Breast epithelium (tissue), 3 donors: Measurements from ENCODE around the gene MANBA.

Experiments used
- POLR2A ChIP-seq: fragments of 450-650 bp; IDR thresholded peaks from one replicate; pipeline ENCODE4 v1.6.1; 2016; ENCODE audit warnings: antibody characterized with exemption, mild to moderate bottlenecking, moderate library complexity
- POLR2AphosphoS5 ChIP-seq, 3 donors: sonication (generic); formaldehyde crosslinking; IDR thresholded peaks; one replicate each; pipeline ENCODE4 v1.6.1; 2017; ENCODE audit warnings: antibody characterized with exemption in 3 of 3
- TF ChIP-seq, protein P1 (sequence below), 3 donors: fragments of 450-650 bp; IDR thresholded peaks; one replicate each; pipeline ENCODE4 v1.5.1; 2016 to 2017; ENCODE audit warnings: antibody characterized with exemption in 3 of 3, mild to moderate bottlenecking in 3 of 3, moderate library complexity in 3 of 3

GRCh38 chr4:102761906-102762305 lies 1.1 kb upstream of the MANBA start:
- TF ChIP-seq, protein P1, sequence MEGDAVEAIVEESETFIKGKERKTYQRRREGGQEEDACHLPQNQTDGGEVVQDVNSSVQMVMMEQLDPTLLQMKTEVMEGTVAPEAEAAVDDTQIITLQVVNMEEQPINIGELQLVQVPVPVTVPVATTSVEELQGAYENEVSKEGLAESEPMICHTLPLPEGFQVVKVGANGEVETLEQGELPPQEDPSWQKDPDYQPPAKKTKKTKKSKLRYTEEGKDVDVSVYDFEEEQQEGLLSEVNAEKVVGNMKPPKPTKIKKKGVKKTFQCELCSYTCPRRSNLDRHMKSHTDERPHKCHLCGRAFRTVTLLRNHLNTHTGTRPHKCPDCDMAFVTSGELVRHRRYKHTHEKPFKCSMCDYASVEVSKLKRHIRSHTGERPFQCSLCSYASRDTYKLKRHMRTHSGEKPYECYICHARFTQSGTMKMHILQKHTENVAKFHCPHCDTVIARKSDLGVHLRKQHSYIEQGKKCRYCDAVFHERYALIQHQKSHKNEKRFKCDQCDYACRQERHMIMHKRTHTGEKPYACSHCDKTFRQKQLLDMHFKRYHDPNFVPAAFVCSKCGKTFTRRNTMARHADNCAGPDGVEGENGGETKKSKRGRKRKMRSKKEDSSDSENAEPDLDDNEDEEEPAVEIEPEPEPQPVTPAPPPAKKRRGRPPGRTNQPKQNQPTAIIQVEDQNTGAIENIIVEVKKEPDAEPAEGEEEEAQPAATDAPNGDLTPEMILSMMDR (IDR thresholded peaks at IDR 0.05), result no peak
- TF ChIP-seq POLR2A (no peak), POLR2AphosphoS5 (IDR thresholded peaks at IDR 0.05) (no peak)
